HG02571 (cell line): Measurements from ENCODE around the gene EGFR.

Source experiments
- ATAC-seq: cut with Tn5 transposase; IDR thresholded peaks from one replicate; pipeline ENCODE4 v1.9.1; 2021; ENCODE audit warnings: mild to moderate bottlenecking, moderate library complexity; ENCODE audit not compliant: unreplicated experiment

EGFR gene

DNA sequence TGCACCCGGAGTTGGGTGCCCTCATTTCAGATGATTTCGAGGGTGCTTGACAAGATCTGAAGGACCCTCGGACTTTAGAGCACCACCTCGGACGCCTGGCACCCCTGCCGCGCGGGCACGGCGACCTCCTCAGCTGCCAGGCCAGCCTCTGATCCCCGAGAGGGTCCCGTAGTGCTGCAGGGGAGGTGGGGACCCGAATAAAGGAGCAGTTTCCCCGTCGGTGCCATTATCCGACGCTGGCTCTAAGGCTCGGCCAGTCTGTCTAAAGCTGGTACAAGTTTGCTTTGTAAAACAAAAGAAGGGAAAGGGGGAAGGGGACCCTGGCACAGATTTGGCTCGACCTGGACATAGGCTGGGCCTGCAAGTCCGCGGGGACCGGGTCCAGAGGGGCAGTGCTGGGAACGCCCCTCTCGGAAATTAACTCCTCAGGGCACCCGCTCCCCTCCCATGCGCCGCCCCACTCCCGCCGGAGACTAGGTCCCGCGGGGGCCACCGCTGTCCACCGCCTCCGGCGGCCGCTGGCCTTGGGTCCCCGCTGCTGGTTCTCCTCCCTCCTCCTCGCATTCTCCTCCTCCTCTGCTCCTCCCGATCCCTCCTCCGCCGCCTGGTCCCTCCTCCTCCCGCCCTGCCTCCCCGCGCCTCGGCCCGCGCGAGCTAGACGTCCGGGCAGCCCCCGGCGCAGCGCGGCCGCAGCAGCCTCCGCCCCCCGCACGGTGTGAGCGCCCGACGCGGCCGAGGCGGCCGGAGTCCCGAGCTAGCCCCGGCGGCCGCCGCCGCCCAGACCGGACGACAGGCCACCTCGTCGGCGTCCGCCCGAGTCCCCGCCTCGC is at the start of gene EGFR:
EGFR (plus strand) TSS at position 657 of the 830 bp plus-strand sequence. CDS start 261 bp downstream, outside the sequence.
- no peak for ATAC-seq

DNA sequence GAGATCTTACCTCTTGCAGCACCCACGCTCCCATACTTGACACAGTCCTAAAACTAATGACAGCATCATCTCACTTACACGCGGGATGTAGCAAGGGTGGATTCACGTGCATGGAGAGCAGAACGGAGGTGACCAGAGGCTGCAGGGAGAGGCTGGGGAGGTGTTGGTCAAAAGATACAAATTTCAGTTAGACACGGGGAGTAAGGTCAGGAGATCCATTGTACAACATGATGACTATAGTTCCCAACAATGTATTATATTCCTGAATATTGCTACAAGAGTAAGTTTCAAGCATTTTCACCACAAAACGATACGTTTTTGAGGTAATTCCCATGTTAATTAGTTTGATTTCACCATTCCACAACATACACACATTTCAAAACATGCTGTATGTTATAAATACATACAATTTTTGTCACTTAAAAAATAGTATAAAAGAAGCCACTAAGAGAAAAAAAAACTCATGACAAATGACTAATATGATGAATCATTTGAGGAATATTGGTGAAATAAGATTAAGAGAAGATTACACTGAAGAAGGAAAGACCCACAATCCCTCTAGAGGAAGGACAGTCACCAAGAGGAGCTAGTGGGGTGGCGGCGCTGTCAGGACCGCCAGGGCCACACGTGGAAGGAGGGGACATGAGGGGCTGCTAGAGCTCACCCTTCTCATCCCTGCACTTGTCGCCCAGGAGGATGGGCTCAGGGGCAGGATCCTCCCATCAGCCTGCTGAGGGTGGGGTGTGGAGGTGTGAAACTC is 49.4 kb upstream of the EGFR start:
- no peak for ATAC-seq

DNA sequence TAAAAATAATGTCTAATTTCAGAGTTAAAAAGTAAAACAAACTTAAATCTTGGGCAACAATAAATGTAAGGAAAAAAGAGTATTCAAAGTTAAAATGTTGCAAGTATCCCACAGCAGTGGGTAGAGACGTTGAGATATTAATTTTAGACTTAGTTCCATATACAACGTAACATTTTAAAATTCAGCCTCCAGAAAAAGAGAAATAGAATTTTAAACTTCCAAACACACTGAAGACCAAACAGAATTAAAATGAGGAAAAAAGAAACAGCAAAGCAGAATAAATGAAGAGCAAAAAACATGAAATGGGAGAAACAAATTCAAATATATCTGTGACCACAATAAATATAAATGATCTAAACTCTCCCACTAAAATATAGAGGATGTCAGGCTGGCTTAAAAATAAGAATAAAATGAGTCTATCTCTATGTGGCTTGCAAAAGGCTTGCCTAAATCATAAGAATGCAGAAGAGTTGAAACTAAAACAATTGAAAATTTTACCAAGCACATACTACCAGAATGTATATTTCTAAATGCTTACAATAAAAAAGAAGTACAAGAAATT is 46.0 kb upstream of the EGFR start:
- ATAC-seq, result no peak

DNA sequence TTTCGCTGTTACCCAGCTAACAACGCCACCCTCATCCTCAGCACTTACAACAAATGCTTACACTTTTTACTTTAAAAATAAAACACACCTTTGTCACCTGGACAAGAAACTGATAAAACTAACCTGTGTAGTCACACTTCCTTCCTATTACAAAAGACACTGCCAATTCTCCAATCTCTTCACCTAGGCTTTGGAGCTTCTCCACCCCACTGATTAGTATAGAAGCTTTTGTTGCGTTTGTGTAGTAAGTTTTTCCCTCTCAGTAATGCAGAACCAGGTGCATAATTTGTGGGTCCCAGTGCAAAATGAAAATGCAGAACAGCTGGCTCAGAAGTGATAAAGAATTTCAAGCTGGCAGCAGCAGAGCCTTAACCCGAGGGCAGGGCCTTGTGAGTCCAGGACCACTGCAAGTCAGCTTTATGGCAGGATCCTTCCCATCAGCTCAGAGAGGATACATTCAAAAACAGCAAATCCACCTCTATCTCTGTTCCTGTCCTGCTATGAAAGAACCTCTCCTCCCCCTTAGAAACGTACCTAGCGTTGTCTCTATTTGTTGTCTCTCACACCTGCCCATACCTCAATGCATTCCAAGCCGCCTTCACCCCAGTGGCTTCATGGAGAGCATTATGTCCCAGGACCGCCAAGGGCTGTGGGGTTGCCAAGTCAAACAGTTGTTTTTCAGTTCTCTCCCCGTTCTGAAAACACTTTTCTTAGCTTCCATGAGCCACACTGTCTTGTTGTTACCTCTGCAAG is 40.3 kb upstream of the EGFR start:
- no peak for ATAC-seq

DNA sequence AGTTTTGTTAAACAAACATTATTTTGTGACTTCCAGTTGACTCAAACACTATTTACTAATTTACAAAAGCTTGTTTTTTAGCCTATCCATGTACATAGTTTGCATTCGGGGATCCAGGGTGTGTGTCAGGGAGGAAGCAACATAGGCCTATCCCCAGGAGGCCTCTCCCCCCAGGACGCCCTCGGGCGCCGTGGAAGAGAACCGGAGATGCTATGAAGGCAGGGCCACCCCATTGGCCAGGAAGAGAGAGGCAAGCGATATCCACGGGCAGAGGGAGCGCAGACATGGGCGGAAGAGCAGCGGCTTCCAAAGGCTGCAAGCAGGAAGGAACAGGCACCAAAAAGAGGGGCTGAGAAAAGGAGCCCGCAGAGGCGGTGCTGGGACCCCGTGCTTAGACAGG is 38.3 kb upstream of the EGFR start:
- no peak for ATAC-seq

DNA sequence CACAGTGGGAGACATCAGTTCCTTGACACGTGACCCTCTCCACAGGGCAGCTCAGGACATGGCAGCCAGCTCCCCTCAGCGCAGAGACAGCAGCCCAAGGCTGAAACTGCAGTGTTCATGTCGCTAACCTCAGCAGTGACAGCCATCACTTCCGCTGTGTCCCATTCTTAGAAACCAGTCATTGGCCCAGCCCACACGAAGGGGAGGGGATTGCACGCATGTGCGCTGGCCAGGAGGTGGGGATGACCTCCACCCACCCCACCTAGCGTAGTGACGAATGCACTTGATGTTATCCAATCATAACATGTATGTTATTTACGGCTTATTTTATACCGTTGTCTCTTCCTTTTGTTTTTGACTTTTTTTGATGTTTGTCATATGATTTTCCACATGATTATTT is 36.9 kb upstream of the EGFR start:
- no peak for ATAC-seq

DNA sequence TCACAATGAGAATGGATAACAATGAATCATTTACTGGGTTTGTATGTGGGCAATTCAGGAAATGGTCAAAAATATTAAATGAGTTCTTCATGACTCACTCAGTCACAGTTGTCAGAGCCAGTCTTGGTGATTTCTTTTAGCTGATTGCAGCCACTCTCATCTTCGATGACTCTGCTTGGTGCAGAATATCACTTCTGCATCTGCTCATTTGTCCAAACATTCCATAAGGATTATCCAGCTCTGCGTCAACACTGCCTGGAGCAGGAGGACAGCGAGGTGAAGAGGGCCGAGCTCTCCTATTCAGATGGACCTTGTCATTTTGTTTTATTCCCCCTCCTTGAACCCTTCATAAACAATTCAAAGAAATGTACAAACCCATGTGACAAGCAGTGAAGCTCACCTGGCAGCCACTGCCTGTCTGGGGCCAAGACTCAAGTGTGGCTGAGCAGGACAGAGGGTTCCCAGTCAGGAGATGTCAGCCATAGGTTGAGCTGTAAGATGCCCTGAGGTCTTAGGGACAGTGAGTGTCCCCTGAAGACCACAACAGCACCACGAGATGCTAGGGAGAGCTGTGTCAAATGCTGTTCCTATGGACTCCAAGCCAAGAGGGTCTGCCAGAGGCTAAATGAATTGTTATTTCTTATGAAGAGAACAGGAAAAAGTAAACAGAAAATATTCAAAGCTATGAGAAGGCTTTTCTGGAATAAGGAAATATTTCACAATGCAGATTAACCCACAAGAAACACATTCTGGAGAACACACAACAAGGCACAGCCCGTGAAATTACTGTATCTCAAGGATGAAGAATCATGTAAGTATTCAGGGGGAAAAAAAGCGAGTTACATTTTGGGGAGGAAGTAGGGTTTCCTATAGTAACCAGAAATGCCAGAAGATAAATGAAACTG is 33.1 kb upstream of the EGFR start:
- no peak for ATAC-seq

DNA sequence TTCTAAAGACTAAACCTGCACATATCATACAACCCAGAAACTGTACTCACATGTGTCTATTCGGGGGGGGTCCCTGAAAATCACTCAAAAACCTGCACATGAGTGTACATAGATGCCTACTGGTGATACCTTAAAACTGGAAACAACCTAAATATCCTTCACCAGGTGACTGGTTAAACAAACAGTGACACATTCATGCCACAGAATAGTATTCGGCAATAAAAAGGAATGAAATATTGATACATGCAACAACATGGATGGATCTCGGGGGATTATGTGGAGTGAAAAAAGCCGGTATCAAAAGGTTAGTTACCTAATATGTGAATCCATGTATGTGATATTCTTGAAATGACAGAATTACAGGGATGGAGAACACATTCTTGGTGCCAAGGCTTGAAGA is 32.1 kb upstream of the EGFR start:
- ATAC-seq, result no peak

DNA sequence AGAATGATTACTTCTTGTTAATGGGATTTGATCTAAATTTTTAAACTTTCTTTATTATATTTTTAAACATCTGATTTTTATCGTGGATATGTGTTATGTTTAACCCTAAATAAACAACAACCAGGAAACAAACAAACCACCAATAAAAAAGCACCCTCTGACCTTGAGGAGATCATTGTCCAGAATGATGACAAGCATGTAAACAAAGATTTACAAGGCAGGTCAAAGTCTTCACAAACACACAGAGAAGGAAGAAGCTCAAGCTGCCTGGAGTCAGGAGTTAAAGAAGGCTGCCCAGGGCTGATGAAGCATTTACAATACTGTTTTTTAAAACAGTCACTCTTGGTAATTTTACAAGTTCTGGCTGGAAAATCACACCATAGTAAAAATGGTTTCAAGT is 31.0 kb upstream of the EGFR start:
- ATAC-seq, result no peak

DNA sequence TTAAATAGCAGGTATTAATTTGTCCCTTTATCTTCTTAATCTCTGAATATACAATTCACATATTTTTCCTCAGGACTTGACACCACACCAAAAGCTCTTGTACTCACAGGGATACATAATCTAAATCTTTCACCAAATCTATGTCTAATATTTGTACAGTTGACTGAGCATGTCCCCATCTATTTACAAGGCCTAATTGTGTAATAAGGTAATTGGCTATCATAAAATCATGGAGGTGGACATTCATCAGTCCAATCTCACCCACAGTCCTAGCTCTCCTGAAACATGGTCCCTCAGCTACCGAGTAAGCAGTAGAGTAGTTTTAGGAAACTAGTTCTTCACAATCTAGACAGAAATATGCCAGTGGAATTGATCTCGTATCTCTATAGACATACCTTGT is 30.3 kb upstream of the EGFR start:
- no peak for ATAC-seq

DNA sequence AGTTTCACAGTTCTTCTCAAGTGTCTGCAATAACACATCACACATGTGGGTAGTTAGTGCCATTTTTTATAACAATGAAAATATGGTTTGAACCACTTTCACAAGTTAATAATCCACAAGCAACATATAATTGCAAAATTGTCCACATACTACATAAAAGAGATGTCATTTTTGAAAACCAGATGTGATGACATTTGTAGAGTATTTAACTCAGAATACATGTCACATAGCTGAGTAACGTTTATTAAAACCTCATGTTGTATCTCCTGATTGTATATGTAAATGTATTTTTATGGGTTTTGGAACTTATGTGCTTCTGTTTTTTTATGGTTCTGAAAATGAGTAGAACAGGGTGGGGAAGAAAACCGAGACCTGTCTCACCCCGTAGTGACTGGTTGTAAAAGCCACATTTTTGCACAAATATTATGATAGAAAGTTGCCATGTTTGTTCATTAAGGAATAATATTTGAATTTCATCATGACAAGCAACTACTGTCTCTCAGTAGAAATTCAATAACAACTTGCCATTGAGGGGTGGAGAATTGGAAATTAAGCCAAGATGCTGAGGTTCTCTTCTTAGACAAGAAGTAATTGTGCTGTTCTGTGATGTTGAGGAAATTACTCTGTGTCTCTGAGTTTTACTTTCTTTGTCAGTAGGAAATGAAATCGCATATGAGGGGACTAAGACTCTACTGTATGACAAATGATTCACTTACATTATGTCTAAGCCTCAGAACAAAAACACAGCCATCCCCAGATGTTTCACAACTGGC is 29.2 kb upstream of the EGFR start:
- no peak for ATAC-seq

DNA sequence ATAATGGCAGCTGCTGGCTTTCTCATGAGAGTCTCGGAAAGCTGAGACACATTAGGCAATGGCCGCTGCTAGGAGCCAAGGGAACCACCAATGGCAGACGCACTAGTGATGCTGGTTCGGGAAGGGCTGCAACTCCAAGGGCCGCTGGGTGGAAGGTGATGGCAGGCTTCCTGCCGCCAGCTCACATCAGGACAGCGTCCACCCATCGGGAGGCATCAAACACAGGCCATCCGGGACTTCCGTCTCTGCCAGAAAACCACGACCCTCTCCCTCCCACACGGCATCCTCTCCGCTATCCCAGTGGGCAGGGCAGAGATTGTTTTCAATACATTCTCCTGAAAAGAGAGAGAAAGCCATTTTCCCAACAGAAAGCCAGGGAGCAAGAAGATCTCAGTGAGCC is 27.5 kb upstream of the EGFR start:
- no peak for ATAC-seq

DNA sequence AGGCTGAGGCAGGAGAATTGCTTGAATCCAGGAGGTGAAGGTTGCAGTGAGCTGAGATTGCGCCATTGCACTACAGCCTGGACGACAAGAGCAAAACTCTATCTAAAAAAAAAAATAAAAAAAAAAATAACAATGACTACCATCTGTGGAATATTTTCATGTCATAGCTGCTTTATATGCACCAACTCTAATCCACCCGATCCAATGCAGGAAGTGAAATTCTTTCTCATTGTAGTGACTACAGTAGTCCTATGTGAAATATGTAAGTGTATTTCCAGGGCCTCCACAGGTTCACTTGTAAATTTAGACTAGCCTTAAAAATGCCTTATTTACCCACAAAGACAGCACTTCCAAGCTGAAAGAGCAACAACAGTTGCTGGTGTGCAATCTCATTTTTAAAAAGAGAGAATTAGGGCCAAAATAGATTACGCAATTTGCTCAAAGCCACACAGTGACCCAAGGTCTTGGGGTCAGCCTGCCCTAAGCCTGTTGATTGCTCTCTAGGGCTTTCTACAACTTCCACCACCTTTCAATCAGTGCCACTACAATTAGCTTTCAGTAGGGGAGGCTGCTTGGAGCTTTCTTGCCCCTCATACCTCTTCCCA is 25.8 kb upstream of the EGFR start:
- ATAC-seq, result no peak

DNA sequence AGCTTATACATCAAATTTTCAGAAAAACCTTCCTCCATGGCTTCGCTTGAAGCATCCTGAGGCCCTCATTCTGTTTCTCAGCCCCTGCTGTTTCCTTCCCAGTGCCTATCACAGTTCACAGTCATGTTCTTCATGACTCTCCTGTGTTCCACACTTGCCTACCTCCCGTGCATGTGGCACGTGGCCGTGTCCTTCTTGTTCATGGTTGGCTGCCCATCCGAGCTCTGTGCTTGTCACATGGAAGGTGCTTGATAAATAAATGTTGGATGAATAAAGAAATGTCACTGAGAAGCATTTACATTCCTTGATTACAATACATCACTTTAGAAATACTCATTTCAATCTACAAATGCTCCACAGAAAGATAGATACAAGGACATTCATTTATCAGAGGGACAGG is 23.7 kb upstream of the EGFR start:
- no peak for ATAC-seq

DNA sequence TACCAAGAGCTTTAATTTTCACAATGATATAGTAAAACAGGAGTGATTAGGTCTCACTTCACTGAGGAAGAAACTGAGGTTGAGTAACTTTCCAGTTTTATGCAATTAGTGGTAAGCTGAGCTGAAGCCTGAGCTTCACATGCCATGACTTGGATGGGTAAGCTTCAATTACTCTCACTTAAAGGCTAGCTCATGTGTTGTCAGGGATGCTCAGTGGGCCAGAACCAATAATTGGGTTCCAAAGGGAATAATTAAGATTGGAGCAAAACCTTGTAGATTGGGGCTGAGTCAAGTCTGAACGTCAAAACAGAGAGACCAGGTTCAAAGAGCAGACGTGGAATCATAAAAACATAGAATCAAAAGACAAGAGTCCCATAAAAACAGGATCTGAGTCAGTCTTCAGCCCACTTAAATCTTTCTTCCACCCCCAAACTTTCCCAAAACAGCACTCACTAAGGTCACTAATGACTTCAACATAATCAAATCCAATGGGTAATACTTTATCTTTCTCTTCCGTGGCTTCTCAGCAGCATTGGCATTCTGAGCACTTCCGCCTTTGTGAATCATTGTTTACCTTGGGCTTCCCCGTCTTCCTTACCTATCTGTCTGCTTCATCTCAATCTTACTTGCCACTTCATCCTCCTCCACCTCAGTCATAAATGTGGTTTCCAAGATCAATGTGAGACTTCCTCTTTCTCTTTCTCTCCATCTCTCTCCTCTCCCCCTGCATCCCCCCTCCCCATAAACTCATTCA is 23.0 kb upstream of the EGFR start:
- no peak for ATAC-seq

DNA sequence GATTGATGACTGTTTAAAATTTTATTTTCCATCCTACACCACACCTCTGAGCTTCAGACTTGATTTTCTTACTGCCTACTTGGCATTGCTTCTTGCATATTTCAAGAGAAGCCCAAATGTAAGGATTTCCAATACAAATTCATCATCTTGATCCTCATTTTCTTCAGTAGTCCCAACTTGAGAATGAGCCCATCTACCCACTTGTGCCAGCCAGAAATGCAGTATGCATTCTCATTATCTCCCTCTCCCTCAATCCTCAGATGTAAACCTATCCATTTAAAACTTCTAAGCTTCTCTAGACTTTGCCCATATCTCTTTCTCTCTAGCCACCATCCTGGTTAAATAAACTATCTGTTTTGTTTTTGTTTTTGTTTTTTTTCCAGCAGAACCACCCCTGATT is 22.4 kb upstream of the EGFR start:
- no peak for ATAC-seq

DNA sequence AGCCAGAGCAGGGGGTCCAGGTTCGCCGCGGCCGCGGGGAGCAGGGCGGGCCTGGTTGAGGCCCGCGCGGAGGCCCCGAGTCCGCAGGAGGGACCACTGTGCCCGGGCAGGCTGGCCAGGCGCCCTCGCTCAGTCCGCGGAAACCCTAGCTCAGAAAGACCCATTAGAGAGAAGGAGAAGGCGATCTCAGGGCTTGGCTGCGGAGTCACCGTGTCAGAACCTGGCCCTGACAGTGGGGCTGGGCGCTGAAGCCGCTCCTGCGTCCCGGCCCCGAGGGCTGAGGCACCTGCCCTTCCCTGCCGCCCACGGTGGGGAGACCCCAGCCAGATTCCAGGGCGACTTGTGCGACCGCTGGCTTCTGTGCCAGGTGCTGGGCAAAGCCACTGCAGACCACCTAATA is 14.2 kb upstream of the EGFR start:
- no peak for ATAC-seq

DNA sequence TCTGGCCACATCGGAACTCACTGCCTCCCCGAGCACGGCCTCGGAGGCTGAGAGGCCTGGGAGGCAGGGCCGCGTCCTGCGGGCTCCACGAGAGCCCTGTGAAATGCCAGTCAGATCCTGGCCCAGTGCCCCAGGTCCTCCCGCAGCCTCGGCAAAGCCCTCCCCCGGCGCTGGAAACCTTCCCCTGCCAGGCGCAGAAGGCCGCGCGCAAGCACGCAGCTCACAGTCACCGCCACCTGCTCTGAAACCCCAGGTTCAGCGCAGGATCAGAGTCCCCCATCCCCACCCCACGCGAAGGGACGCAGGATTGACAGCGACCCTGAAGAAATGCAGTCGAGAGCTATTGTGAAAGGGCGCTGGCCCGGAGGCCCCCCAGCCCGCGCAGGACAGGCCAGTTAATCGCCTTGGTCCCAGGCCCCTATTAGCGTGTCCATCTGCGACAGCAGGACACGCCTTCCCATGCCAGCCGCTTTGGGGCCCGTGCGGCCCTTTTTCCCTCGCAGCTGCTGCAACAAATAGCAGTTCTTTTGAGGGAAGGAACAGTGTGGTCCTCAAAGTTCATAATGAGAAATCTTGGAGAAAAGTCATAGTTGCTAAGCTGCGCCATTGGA is 13.5 kb upstream of the EGFR start:
- ATAC-seq, result no peak
